B cell (primary cell): Measurements from ENCODE around the gene GAST. TPM values are rescaled to one million over a fixed set of nuclear protein-coding genes. Genes with fewer than 3 reads are reported as not detected.

Experiments used
- ATAC-seq: fragments of 200-7000 bp; cut with Tn5 transposase; one replicate; pipeline ENCODE4 v1.10.0; 2021; ENCODE audit warnings: low read depth, mild to moderate bottlenecking, moderate number of reproducible peaks, moderate library complexity
- CTCF ChIA-PET: fragments of 350-600 bp; sonication (Branson Sonifier 250); formaldehyde crosslinking; loops from one replicate; lab custom pipeline; 2021; ENCODE audit warnings: antibody characterized with exemption, inconsistent platforms; lab: Charles Lee
- POLR2A ChIA-PET: fragments of 350-600 bp; sonication (Branson Sonifier 250); formaldehyde crosslinking; loops from one replicate; lab custom pipeline; 2021; ENCODE audit warnings: antibody characterized with exemption; lab: Charles Lee
- DNase-seq: peaks from one replicate; pipeline ENCODE4 v3.0.0; 2013
- H2AFZ ChIP-seq: 2 replicates; pipeline ENCODE4 v1.6.1; 2012; ENCODE audit warnings: mild to moderate bottlenecking, low read depth, low read length; ENCODE audit not compliant: insufficient read depth, poor library complexity, severe bottlenecking
- H3K27ac ChIP-seq, 2 donors: 1 replicate in 1 of 2; 2 replicates in 1 of 2; pipeline ENCODE4 v1.5.1; 2012 to 2013; ENCODE audit warnings: low read length in 2 of 2, mild to moderate bottlenecking in 2 of 2, moderate library complexity in 1 of 2
- H3K27me3 ChIP-seq, 4 experiments: fragments of 200-600 bp in 1 of 4; sonication (generic) in 1 of 4; replicated peaks in 1 of 4; 1 replicate in 2 of 4; 2 replicates in 2 of 4; pipeline versions ENCODE4 v1.6.1 to v1.7.0; 2013 to 2016; ENCODE audit warnings: low read length in 3 of 4, mild to moderate bottlenecking in 2 of 4, mixed read lengths in 1 of 4, moderate library complexity in 1 of 4; ENCODE audit not compliant: insufficient read depth in 4 of 4, control insufficient read depth in 3 of 4; ENCODE audit errors: control extremely low read depth in 1 of 4
- H3K36me3 ChIP-seq, 2 experiments: replicated peaks in 1 of 2; 1 replicate in 1 of 2; 2 replicates in 1 of 2; pipeline versions ENCODE4 v1.6.1 to v1.7.1; 2013; ENCODE audit warnings: low read length in 1 of 2; ENCODE audit not compliant: insufficient read depth in 2 of 2, control insufficient read depth in 1 of 2; ENCODE audit errors: control extremely low read depth in 1 of 2, extremely low read depth in 1 of 2
- H3K4me1 ChIP-seq, 2 donors: fragments of 200-600 bp in 1 of 2; sonication (generic) in 1 of 2; 1 replicate in 1 of 2; 2 replicates in 1 of 2; pipeline versions ENCODE4 v1.5.1 to v1.6.1; 2013 to 2017; ENCODE audit warnings: low read length in 2 of 2; ENCODE audit not compliant: control insufficient read depth in 2 of 2, insufficient read depth in 2 of 2
- H3K4me2 ChIP-seq: replicated peaks from 2 replicates; pipeline ENCODE3; 2012; ENCODE audit warnings: mild to moderate bottlenecking, low read depth, low read length; ENCODE audit not compliant: poor library complexity, severe bottlenecking
- H3K4me3 ChIP-seq, 5 experiments: fragments of 200-600 bp in 1 of 5; sonication (generic) in 1 of 5; 1 replicate in 3 of 5; 2 replicates in 2 of 5; pipeline versions ENCODE4 v1.5.1 to v1.7.0; 2011 to 2016; ENCODE audit warnings: low read length in 4 of 5, mild to moderate bottlenecking in 4 of 5, low read depth in 2 of 5, control low read depth in 1 of 5, moderate library complexity in 1 of 5; ENCODE audit not compliant: insufficient read depth in 1 of 5; ENCODE audit errors: control extremely low read depth in 1 of 5, extremely low read depth in 1 of 5
- H3K79me2 ChIP-seq: fragments of 200-600 bp; sonication (generic); one replicate; pipeline ENCODE4 v1.6.0; 2016; ENCODE audit warnings: low read length; ENCODE audit not compliant: control insufficient read depth, insufficient read depth
- H3K9ac ChIP-seq: fragments of 200-600 bp; sonication (generic); 2 replicates; pipeline ENCODE4 v1.6.1; 2017; ENCODE audit warnings: mild to moderate bottlenecking, low read length, moderate library complexity
- H3K9me3 ChIP-seq, 3 donors: one replicate each; pipeline versions ENCODE4 v1.6.1 to v1.7.1; 2013; ENCODE audit warnings: low read length in 2 of 3; ENCODE audit not compliant: control insufficient read depth in 2 of 3, insufficient read depth in 1 of 3; ENCODE audit errors: control extremely low read depth in 1 of 3
- H4K20me1 ChIP-seq: 2 replicates; pipeline ENCODE4 v1.6.0; 2012; ENCODE audit warnings: mild to moderate bottlenecking, low read length; ENCODE audit not compliant: insufficient read depth, control insufficient read depth, poor library complexity, severe bottlenecking
- H3K27ac Mint-ChIP-seq: one replicate; pipeline ENCODE4 v1.8.0; 2021; ENCODE audit warnings: mixed read lengths
- H3K27me3 Mint-ChIP-seq: one replicate; pipeline ENCODE4 v1.8.0; 2021; ENCODE audit warnings: mixed read lengths
- H3K4me1 Mint-ChIP-seq: one replicate; pipeline ENCODE4 v1.8.0; 2021; ENCODE audit warnings: mixed read lengths
- H3K4me3 Mint-ChIP-seq: one replicate; pipeline ENCODE4 v1.8.0; 2021; ENCODE audit warnings: mixed read lengths
- H3K9me3 Mint-ChIP-seq: one replicate; pipeline ENCODE4 v1.8.0; 2022; ENCODE audit warnings: mixed read lengths; ENCODE audit not compliant: insufficient read depth
- EZH2 ChIP-seq: IDR thresholded peaks from 2 replicates; pipeline ENCODE4 v1.6.1; 2012; ENCODE audit warnings: borderline replicate concordance, low read depth, mild to moderate bottlenecking, moderate library complexity, low read length; ENCODE audit not compliant: insufficient read depth, poor library complexity, severe bottlenecking
- whole genome bisulfite sequencing: methylation state at CpG from one replicate; pipeline ENCODE4 v1.1.5; 2013; ENCODE audit warnings: missing lambda C conversion rate; ENCODE audit not compliant: insufficient coverage; 5-methylcytosine and 5-hydroxymethylcytosine counted together
- intact Hi-C: fragments of 100-400 bp; cut with micrococcal nuclease; formaldehyde crosslinking; loops from one replicate; pipeline ENCODE4 v1.10.0; 2022
- polyA plus RNA-seq: library from polyadenylated mRNA; depleted of rRNA; stranded (reverse); fragments of >200 nt; gene quantifications from 2 replicates; pipeline ENCODE4 v1.2.3, GENCODE V29; 2012
- total RNA-seq, 2 donors: library from RNA; stranded (reverse); fragments of 120-200 nt in 1 of 2; gene quantifications; 1 replicate in 1 of 2; 2 replicates in 1 of 2; pipeline versions ENCODE4 v1.2.3 to v1.2.4, GENCODE V29; 2013 to 2022
- TF ChIP-seq, protein P1 (sequence below): fragments of 200-600 bp; IDR thresholded peaks from one replicate; pipeline ENCODE4 v1.8.0; 2022; ENCODE audit warnings: antibody characterized with exemption, mild to moderate bottlenecking

GAST gene
- total and polyA plus RNA-seq, 2 donors (not counting 1 experiment from before 2014, with no cell fraction given) = not detected

DNA sequence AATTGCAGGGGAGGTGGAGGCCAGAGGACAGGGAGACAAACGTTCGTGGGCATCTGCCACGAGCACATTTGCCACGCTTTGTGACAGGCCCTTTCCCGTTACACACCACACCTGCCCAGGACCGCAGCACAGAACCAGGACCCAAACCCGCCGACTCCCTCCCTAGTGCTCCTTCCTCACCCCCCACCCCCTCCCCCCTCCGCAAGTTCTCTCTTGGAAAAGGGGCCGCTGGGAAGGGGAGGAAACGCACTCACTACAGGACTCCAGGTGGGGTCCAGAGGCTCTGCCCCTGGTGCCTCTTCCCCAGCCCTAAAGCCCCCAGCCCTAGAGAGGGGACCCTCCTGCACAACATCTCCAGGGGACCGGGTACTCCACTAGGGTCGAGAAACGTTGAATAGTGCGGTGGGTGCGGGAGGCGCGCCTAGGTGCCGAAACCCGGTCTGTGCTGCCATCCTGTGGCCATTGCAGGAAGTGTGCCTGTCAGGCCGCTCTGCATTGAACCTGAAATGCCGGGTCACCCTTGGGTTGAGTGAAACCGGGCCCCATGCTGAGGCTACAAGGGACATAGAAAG is 45.3 kb upstream of the GAST start:
- Histone ChIP-seq H3K9me3 (no peaks in the 10 kb centered on the region), H3K27me3 (no peaks in the 10 kb centered on the region), H3K4me1 (peaks cover 12 to 41% of the 10 kb centered on the region in 2 donors), H2AFZ (peak overlapping the region; percentile 84), H3K4me3 (peak overlapping the region; percentile 11 to 89 (median 62)), H3K9ac (peak overlapping the region; percentile 74), H4K20me1 (no peaks in the 10 kb centered on the region), H3K4me2 (peak overlapping the region; percentile 92), H3K36me3 (no peaks in the 10 kb centered on the region), H3K79me2 (no peaks in the 10 kb centered on the region), H3K27ac (peak overlapping the region; percentile 99)
- TF ChIP-seq, protein P1, sequence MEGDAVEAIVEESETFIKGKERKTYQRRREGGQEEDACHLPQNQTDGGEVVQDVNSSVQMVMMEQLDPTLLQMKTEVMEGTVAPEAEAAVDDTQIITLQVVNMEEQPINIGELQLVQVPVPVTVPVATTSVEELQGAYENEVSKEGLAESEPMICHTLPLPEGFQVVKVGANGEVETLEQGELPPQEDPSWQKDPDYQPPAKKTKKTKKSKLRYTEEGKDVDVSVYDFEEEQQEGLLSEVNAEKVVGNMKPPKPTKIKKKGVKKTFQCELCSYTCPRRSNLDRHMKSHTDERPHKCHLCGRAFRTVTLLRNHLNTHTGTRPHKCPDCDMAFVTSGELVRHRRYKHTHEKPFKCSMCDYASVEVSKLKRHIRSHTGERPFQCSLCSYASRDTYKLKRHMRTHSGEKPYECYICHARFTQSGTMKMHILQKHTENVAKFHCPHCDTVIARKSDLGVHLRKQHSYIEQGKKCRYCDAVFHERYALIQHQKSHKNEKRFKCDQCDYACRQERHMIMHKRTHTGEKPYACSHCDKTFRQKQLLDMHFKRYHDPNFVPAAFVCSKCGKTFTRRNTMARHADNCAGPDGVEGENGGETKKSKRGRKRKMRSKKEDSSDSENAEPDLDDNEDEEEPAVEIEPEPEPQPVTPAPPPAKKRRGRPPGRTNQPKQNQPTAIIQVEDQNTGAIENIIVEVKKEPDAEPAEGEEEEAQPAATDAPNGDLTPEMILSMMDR = peak; percentile 88
- no peak for TF ChIP-seq EZH2
- Mint-ChIP-seq H3K4me3 (peak overlapping the region; percentile 94), H3K9me3 (no peaks in the 10 kb centered on the region), H3K27ac (peak overlapping the region; percentile 99), H3K27me3 (no peaks in the 10 kb centered on the region), H3K4me1 (peaks cover 38% of the 10 kb centered on the region)
- intact Hi-C loops = loop anchor here (1.0 to 5.0 kb wide), 8 partner anchors 10 to 1449 kb away; partner anchors contain the start of genes EIF1 and WIPF2
- ATAC-seq = peak; percentile 63
- ChIA-PET POLR2A (interaction anchor here (0.5 to 6.9 kb wide), 9 partner anchors 9 to 1466 kb away, joined by 3 to 117 read pairs (median 5); partner anchors contain the start of gene EIF1), CTCF (interaction anchor here (0.9 to 13.5 kb wide), 13 partner anchors 11 to 1112 kb away, joined by 3 to 438 read pairs (median 9); partner anchors contain the start of genes EIF1, KRTAP16-1 and SMARCE1)
- 0% methylated on average over 16 of the region's 23 CpGs for WGBS
- DNase-seq = peak; percentile 93
